NCI-H446 treated with DMSO at 0.1 percent for 48 hours (cell line): Measurements from ENCODE around the gene PAQR4.
"Not testable (repeated sequence)": the region's sequence is repeated elsewhere in the genome, so short reads cannot be mapped to it uniquely, and the experiment has no call there.

ENCODE experiments used
- DNase-seq: peaks from one replicate; lab custom pipeline; 2025; lab: John Stamatoyannopoulos, UW

Gene PAQR4

GRCh38 chr16:2943716-2944115 is 25.4 kb upstream of the PAQR4 start:
- not testable (repeated sequence) for DNase-seq

DNA sequence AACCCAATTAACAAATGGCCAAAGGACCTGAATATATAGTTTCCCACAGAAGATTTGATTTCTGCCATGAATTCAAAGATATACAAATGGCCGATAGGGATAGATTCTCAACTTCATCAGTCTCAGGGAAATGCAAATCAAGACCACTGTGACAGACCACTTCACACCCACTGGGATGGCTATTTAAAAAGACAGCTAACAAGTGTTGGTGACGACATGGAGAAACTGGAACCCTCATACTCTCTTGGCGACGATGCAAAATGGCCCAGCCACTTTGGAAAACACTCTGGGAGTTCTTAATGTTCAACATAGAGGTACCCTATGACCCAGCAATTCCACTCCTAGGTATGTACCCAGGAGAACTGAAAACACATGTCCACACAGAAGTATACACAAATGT is 22.5 kb upstream of the PAQR4 start:
- DNase-seq, result no peak

GRCh38 chr16:2948807-2949704 is 20.1 kb upstream of the PAQR4 start:
- DNase-seq, result no peak

DNA sequence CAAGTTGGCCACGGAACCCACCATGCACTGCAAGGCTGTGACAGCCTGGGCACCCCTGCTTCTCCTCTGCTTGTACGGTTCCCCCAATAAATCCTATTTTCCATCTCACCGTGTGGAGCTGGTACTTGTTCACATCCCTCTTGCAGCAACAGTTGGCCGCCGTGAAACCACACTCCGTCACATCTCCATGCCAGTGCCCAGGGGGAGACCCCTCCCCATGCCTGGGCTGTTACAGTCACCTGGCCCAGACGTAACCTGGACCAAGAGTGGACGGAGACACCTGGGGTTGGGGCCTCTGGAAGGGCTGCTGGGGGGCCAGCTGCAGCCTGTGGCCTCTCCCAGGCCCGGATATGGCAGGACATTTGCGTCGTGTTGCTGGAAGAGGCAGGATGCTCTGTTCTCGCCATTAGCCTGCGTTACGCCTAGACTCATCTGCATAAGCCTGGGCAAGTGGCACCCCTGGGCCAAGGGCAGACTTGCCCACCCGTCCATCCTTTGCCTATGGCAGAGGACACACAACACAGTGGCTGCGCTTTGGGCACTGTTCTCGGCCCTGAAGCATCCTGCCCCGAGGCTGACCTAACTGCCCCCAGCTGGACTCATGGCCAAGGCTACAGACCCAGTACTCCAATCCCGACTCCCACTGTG is 19.3 kb upstream of the PAQR4 start:
- no peak for DNase-seq

DNA sequence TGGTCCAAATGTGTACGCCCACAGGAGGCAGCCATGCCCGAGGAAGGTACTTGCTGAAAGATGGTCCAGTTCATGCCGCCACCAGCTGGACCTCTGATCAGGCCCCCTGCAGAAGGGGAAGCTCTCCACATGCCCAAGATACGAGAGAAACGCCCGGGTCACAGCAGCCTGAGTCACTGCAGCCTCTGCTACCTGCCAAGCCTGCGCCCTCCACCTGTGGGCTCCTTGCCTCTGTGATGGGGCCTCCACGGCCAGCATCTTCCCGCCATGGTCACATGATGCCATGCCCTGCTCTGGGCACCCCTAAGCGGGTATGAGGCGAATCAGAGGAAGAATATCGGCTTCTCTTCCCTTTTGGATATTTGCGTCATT is 18.8 kb upstream of the PAQR4 start:
- no peak for DNase-seq

DNA sequence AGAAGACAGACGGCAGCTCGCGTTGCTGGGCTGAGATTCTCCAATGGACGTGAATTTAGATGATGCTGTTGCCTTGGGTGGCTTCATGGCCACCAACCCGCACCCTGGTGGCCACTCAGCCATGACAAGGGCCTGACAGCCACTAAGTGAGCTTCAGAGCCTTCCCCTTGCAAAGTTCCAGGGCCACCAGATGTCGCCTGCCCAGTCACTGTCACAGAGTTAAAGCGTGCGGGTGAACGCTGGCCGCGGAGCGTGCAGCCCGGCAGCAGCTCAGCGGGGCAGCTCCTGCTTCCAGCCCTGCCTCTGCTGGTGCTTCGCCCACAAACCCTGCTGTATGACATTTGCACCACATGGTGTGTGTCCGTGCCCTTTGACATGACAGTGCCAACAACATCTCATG is 18.4 kb upstream of the PAQR4 start:
- DNase-seq, result no peak

DNA sequence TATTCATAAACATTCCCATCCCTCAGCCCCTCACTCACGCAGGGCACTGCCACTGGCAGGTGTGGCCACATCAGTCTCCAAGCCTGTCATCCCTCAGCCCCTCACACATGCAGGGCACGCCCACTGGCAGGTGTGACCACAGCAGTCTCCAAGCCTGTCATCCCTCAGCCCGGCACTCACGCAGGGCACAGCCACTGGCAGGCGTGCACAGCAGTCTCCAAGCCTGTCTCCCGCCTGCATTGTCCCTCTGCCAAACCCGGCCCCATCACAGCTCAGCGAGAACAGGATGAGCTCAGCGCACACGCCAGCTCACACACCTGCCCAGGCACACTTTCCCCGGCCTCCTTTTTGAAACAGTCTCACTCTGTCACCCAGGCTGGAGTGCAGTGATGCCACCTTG is 16.5 kb upstream of the PAQR4 start:
- no peak for DNase-seq

GRCh38 chr16:2953706-2954627 is 15.2 kb upstream of the PAQR4 start:
- no peak for DNase-seq

DNA sequence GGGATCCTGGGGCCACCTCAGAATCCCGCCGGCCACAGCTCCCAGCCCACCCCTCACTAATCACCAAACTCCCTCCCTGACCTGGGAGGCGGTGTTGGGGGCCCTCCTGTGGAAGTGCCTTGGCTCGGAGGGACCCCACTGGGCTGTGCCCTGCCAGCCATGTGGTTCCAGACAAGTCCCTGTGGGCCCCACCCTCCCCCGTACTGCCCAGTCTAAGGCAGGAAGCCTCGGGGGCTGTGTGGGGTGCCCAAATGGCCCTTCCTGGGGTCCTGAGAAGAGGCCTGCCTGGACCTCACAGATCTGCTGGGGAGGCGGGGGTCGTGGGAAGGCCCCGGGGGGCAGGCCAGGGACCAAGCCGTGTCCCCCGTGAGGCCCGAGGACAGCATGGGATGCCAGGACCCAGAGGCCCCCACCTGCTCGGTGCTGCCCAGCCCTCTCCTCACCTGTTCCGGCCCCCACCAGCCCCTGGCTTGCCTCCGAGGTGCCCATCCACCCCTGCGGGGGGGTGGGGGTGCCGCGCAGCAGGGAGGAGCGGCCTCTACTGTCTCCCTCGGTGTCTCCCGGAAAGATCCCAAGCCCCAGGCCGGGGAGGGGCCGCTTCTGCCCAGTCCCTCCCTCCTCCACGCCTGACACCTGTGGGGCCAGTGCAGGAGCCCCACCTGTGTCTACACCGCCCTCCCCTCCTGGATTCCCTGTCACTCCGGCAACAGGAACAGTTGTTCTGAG is 14.3 kb upstream of the PAQR4 start:
- no peak for DNase-seq

DNA sequence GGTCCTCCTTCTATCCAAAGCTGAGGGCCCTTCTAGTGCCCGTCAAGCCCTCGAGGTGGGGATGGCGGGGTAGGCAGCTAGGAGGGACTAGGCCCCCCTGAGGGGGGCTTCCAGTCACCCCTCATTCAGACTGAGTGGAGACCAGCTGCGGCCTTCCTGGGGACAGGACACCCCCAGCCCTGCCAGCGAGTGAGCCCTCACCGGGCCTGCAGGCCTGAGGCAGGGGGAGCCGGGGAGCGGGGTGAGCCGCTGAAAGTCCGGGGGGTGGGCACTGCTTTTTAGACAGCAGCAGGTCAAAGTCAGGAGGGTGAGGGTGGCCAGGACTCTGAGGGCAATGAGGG is 13.7 kb upstream of the PAQR4 start:
- no peak for DNase-seq

GRCh38 chr16:2955779-2956578 is 13.2 kb upstream of the PAQR4 start:
- DNase-seq, result no peak

DNA sequence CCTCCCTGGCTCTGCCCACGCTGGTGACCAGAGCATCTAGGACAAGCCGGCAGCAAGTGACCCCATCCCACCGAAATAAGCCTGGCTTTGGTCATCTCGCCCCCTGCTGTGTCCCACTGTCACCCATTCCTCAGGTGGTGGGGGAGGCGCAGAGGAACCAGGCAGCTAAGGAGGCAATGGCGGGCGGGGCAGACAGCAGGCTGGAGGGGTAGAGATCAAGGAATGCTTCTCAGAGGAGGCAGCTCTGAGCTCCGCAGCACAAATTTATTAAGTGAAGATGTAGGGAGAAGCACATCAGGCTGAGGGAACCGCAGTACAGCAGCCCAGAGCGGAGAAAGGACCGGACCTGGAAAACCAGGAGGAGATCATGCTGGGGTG is 12.6 kb upstream of the PAQR4 start:
- DNase-seq, result no peak

- DNase-seq, result no peak
These were observed 9.9 kb upstream of the PAQR4 start for GRCh38 chr16:2959206-2959605.

DNA sequence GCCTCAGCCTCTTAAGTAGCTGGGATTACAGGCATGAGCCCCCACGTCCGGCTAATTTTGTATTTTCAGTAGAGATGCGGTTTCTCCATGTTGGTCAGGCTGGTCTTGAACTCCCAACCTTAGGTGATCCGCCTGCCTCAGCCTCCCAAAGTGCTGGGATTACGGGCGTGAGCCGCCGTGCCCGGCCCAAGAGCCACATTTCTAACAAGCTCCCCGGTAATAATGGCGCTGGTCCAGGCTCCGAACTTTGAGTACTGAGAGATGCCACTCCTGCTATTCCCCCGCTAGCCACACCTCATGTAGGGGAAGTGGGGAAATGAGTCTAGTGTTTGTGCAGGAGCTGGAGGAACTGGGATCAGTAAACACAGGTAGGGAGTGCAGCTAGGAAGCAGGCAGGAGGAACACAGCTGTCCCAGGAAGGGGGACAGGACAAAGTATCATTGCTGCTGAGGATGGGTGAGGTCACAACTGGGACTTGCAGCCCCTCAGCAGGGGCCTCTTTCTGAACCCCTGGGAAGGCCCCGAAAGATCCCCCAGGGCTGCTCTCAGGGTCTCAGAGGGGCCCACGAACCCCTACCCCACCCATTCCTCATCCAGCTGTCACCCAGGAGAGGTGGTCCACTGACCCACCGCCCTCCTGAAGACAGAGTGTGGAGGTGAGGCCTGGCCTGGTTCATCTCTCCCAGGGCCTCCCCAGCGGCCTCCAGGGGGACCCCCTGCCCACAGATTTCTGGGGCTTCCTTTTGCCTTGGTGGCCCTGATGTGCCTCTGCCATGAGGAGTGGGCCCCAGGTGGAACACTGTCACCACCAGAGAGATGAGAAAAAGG is 8.8 kb upstream of the PAQR4 start:
- DNase-seq, result no peak

- DNase-seq, result no peak
These were observed 6.6 kb upstream of the PAQR4 start for GRCh38 chr16:2962334-2963073.

DNA sequence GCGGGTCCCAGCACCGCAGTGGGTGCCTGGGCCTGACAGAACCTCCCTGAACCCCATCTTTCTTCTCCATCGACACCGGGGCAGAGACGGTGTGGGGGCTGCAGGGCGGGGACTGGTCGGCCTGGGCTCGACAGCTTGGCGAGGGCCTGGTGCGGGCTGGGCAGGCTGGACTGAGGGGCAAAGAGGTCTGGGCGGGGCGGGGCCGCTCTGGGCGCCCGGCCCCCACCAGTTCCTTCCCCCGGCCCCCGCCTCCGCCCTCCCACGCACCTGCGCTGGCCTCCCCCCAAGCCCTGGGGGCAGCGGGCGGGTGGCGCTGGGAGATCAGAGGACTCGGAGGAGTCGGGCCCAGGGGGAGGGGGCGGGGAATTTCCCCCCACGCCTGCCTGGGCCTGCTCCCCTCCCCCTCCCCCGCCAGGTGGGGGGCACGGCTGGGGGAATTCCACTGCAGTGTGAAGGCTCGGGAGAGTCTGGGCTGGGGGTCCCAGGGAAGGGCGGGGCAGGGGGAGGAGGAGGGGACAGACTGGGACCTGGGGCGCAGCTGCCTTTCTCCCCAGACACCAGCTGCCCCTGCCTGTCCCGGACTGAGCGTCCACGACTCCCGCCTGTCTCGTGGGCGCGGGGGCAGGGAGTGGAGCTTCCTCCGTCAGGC is 6.0 kb upstream of the PAQR4 start:
- DNase-seq, result no peak

GRCh38 chr16:2963723-2964474 is 5.2 kb upstream of the PAQR4 start, which contains the start of gene KREMEN2:
Gene KREMEN2, plus strand, starts transcription at chr16:2964275. Its CDS starts 246 bp downstream, at chr16:2964521.
- peak; percentile 38 for DNase-seq
